ENCODE results near the gene WDR86.

- TF ChIP-seq POLR2A (IDR thresholded peaks at IDR 0.05) (no peak), CTCF (IDR thresholded peaks at IDR 0.05) (no peak)
These were observed 6.1 kb downstream of the WDR86 start for GRCh38 chr7:151403764-151404163.
